ENCODE results near the gene NPL. TPM values are rescaled to one million over a fixed set of nuclear protein-coding genes. Genes with fewer than 3 reads are reported as not detected.

Gene NPL
- total RNA-seq, 1 donor from 2014 or later = 47.5 TPM

- Histone ChIP-seq H3K36me3 (ENCODE audit: control insufficient read depth in 3 of 3, insufficient read depth in 3 of 3, low read length in 3 of 3) (no peaks in the 10 kb centered on the region), H3K9ac (ENCODE audit: low read depth in 1 of 3, low read length in 3 of 3) (no peak overlapping the region), H3K27ac (ENCODE audit: low read depth, low read length) (no peak overlapping the region), H3K27me3 (ENCODE audit: control insufficient read depth in 3 of 3, insufficient read depth in 3 of 3, low read length in 3 of 3) (no peaks in the 10 kb centered on the region), H3K9me3 (ENCODE audit: control insufficient read depth in 3 of 3, low read length in 3 of 3) (no peaks in the 10 kb centered on the region), H3K4me1 (ENCODE audit: control insufficient read depth in 3 of 3, insufficient read depth in 3 of 3, low read length in 3 of 3) (no peaks in the 10 kb centered on the region), H3K4me3 (ENCODE audit: low read length in 3 of 3) (no peak overlapping the region)
Measured at GRCh38 chr1:182777386-182777785, 12.2 kb upstream of the NPL start.

GRCh38 chr1:182778862-182779261, 10.7 kb upstream of the NPL start:
- Histone ChIP-seq H3K9ac (ENCODE audit: low read depth in 1 of 3, low read length in 3 of 3) (no peak overlapping the region), H3K4me1 (ENCODE audit: control insufficient read depth in 3 of 3, insufficient read depth in 3 of 3, low read length in 3 of 3) (no peaks in the 10 kb centered on the region), H3K4me3 (ENCODE audit: low read length in 3 of 3) (no peak overlapping the region), H3K27ac (ENCODE audit: low read depth, low read length) (no peak overlapping the region), H3K9me3 (ENCODE audit: control insufficient read depth in 3 of 3, low read length in 3 of 3) (no peaks in the 10 kb centered on the region), H3K36me3 (ENCODE audit: control insufficient read depth in 3 of 3, insufficient read depth in 3 of 3, low read length in 3 of 3) (no peaks in the 10 kb centered on the region), H3K27me3 (ENCODE audit: control insufficient read depth in 3 of 3, insufficient read depth in 3 of 3, low read length in 3 of 3) (no peaks in the 10 kb centered on the region)

GRCh38 chr1:182779530-182779929, 10.0 kb upstream of the NPL start:
- Histone ChIP-seq H3K27ac (ENCODE audit: low read depth, low read length) (no peak overlapping the region), H3K9me3 (ENCODE audit: control insufficient read depth in 3 of 3, low read length in 3 of 3) (no peaks in the 10 kb centered on the region), H3K27me3 (ENCODE audit: control insufficient read depth in 3 of 3, insufficient read depth in 3 of 3, low read length in 3 of 3) (no peaks in the 10 kb centered on the region), H3K4me3 (ENCODE audit: low read length in 3 of 3) (no peak overlapping the region), H3K9ac (ENCODE audit: low read depth in 1 of 3, low read length in 3 of 3) (no peak overlapping the region), H3K36me3 (ENCODE audit: control insufficient read depth in 3 of 3, insufficient read depth in 3 of 3, low read length in 3 of 3) (no peaks in the 10 kb centered on the region), H3K4me1 (ENCODE audit: control insufficient read depth in 3 of 3, insufficient read depth in 3 of 3, low read length in 3 of 3) (no peaks in the 10 kb centered on the region)

GRCh38 chr1:182781841-182782586, 7.6 kb upstream of the NPL start:
- Histone ChIP-seq H3K36me3 (ENCODE audit: control insufficient read depth in 3 of 3, insufficient read depth in 3 of 3, low read length in 3 of 3) (no peaks in the 10 kb centered on the region), H3K4me3 (ENCODE audit: low read length in 3 of 3) (no peak overlapping the region), H3K9ac (ENCODE audit: low read depth in 1 of 3, low read length in 3 of 3) (no peak overlapping the region), H3K4me1 (ENCODE audit: control insufficient read depth in 3 of 3, insufficient read depth in 3 of 3, low read length in 3 of 3) (no peaks in the 10 kb centered on the region), H3K9me3 (ENCODE audit: control insufficient read depth in 3 of 3, low read length in 3 of 3) (no peaks in the 10 kb centered on the region), H3K27me3 (ENCODE audit: control insufficient read depth in 3 of 3, insufficient read depth in 3 of 3, low read length in 3 of 3) (no peaks in the 10 kb centered on the region), H3K27ac (ENCODE audit: low read depth, low read length) (no peak overlapping the region)

GRCh38 chr1:182782587-182782913, 7.0 kb upstream of the NPL start:
- Histone ChIP-seq H3K4me1 (ENCODE audit: control insufficient read depth in 3 of 3, insufficient read depth in 3 of 3, low read length in 3 of 3) (no peaks in the 10 kb centered on the region), H3K27ac (ENCODE audit: low read depth, low read length) (no peak overlapping the region), H3K27me3 (ENCODE audit: control insufficient read depth in 3 of 3, insufficient read depth in 3 of 3, low read length in 3 of 3) (no peaks in the 10 kb centered on the region), H3K9ac (ENCODE audit: low read depth in 1 of 3, low read length in 3 of 3) (no peak overlapping the region), H3K4me3 (ENCODE audit: low read length in 3 of 3) (no peak overlapping the region), H3K9me3 (ENCODE audit: control insufficient read depth in 3 of 3, low read length in 3 of 3) (no peaks in the 10 kb centered on the region), H3K36me3 (ENCODE audit: control insufficient read depth in 3 of 3, insufficient read depth in 3 of 3, low read length in 3 of 3) (no peaks in the 10 kb centered on the region)

- no peaks in the 10 kb centered on the region for H3K4me1 ChIP-seq (ENCODE audit: control insufficient read depth in 3 of 3, insufficient read depth in 3 of 3, low read length in 3 of 3)
- no peaks in the 10 kb centered on the region for H3K9me3 ChIP-seq (ENCODE audit: control insufficient read depth in 3 of 3, low read length in 3 of 3)
- H3K27ac ChIP-seq (ENCODE audit: low read depth, low read length) = no peak overlapping the region
- H3K4me3 ChIP-seq (ENCODE audit: low read length in 3 of 3) = no peak overlapping the region
- H3K27me3 ChIP-seq (ENCODE audit: control insufficient read depth in 3 of 3, insufficient read depth in 3 of 3, low read length in 3 of 3) = no peaks in the 10 kb centered on the region
- H3K36me3 ChIP-seq (ENCODE audit: control insufficient read depth in 3 of 3, insufficient read depth in 3 of 3, low read length in 3 of 3) = no peaks in the 10 kb centered on the region
- H3K9ac ChIP-seq (ENCODE audit: low read depth in 1 of 3, low read length in 3 of 3) = no peak overlapping the region
Measured at GRCh38 chr1:182783068-182783467, 6.5 kb upstream of the NPL start.

GRCh38 chr1:182784556-182785171, 4.9 kb upstream of the NPL start:
- Histone ChIP-seq H3K4me1 (ENCODE audit: control insufficient read depth in 3 of 3, insufficient read depth in 3 of 3, low read length in 3 of 3) (peaks cover under 1 to 6% (median 4%) of the 10 kb centered on the region in 3 donors), H3K27ac (ENCODE audit: low read depth, low read length) (no peak overlapping the region), H3K4me3 (ENCODE audit: low read length in 3 of 3) (no peak overlapping the region), H3K9ac (ENCODE audit: low read depth in 1 of 3, low read length in 3 of 3) (no peak overlapping the region), H3K27me3 (ENCODE audit: control insufficient read depth in 3 of 3, insufficient read depth in 3 of 3, low read length in 3 of 3) (no peaks in the 10 kb centered on the region), H3K9me3 (ENCODE audit: control insufficient read depth in 3 of 3, low read length in 3 of 3) (no peaks in the 10 kb centered on the region), H3K36me3 (ENCODE audit: control insufficient read depth in 3 of 3, insufficient read depth in 3 of 3, low read length in 3 of 3) (no peaks in the 10 kb centered on the region)

- no peak overlapping the region for H3K4me3 ChIP-seq (ENCODE audit: low read length in 3 of 3)
- H3K27ac ChIP-seq (ENCODE audit: low read depth, low read length) = no peak overlapping the region
- no peak overlapping the region for H3K9ac ChIP-seq (ENCODE audit: low read depth in 1 of 3, low read length in 3 of 3)
- no peaks in the 10 kb centered on the region for H3K27me3 ChIP-seq (ENCODE audit: control insufficient read depth in 3 of 3, insufficient read depth in 3 of 3, low read length in 3 of 3)
- peaks cover 4 to 10% (median 8%) of the 10 kb centered on the region in 3 donors for H3K4me1 ChIP-seq (ENCODE audit: control insufficient read depth in 3 of 3, insufficient read depth in 3 of 3, low read length in 3 of 3)
- H3K36me3 ChIP-seq (ENCODE audit: control insufficient read depth in 3 of 3, insufficient read depth in 3 of 3, low read length in 3 of 3) = no peaks in the 10 kb centered on the region
- H3K9me3 ChIP-seq (ENCODE audit: control insufficient read depth in 3 of 3, low read length in 3 of 3) = no peaks in the 10 kb centered on the region
Measured at GRCh38 chr1:182785181-182785580, 4.4 kb upstream of the NPL start.

GRCh38 chr1:182786223-182786994, 3.2 kb upstream of the NPL start:
- Histone ChIP-seq H3K4me3 (ENCODE audit: low read length in 3 of 3) (no peak overlapping the region), H3K9ac (ENCODE audit: low read depth in 1 of 3, low read length in 3 of 3) (no peak overlapping the region), H3K4me1 (ENCODE audit: control insufficient read depth in 3 of 3, insufficient read depth in 3 of 3, low read length in 3 of 3) (peaks cover 4 to 10% (median 8%) of the 10 kb centered on the region in 3 donors), H3K27me3 (ENCODE audit: control insufficient read depth in 3 of 3, insufficient read depth in 3 of 3, low read length in 3 of 3) (no peaks in the 10 kb centered on the region), H3K36me3 (ENCODE audit: control insufficient read depth in 3 of 3, insufficient read depth in 3 of 3, low read length in 3 of 3) (no peaks in the 10 kb centered on the region), H3K9me3 (ENCODE audit: control insufficient read depth in 3 of 3, low read length in 3 of 3) (no peaks in the 10 kb centered on the region), H3K27ac (ENCODE audit: low read depth, low read length) (no peak overlapping the region)

GRCh38 chr1:182786995-182787324, 2.6 kb upstream of the NPL start:
- H3K4me1 ChIP-seq (ENCODE audit: control insufficient read depth in 3 of 3, insufficient read depth in 3 of 3, low read length in 3 of 3) = peaks cover 4 to 10% (median 8%) of the 10 kb centered on the region in 3 donors
- no peaks in the 10 kb centered on the region for H3K9me3 ChIP-seq (ENCODE audit: control insufficient read depth in 3 of 3, low read length in 3 of 3)
- no peaks in the 10 kb centered on the region for H3K27me3 ChIP-seq (ENCODE audit: control insufficient read depth in 3 of 3, insufficient read depth in 3 of 3, low read length in 3 of 3)
- H3K27ac ChIP-seq (ENCODE audit: low read depth, low read length) = no peak overlapping the region
- no peak overlapping the region for H3K4me3 ChIP-seq (ENCODE audit: low read length in 3 of 3)
- no peak overlapping the region for H3K9ac ChIP-seq (ENCODE audit: low read depth in 1 of 3, low read length in 3 of 3)
- H3K36me3 ChIP-seq (ENCODE audit: control insufficient read depth in 3 of 3, insufficient read depth in 3 of 3, low read length in 3 of 3) = no peaks in the 10 kb centered on the region
